Fibroblast of lung (primary cell): Measurements from ENCODE around the gene KLK4. TPM values are rescaled to one million over a fixed set of nuclear protein-coding genes. Genes with fewer than 3 reads are reported as not detected.

Experiments
- DNase-seq, 2 donors: peaks; one replicate each; pipeline versions ENCODE4 v3.0.0 to v3.0.0-alpha.2; 2010; ENCODE audit warnings: low read depth in 2 of 2
- H2AFZ ChIP-seq: 2 replicates; pipeline ENCODE4 v1.5.1; 2012; ENCODE audit warnings: low read length, control low read depth, inconsistent platforms
- H3K27ac ChIP-seq: 2 replicates; pipeline ENCODE4 v1.5.1; 2011; ENCODE audit warnings: low read length, control low read depth; ENCODE audit not compliant: insufficient read depth
- H3K27me3 ChIP-seq: 2 replicates; pipeline ENCODE4 v1.5.1; 2011; ENCODE audit warnings: mild to moderate bottlenecking, low read length; ENCODE audit not compliant: control insufficient read depth, insufficient read depth
- H3K36me3 ChIP-seq: 2 replicates; pipeline ENCODE4 v1.5.1; 2011; ENCODE audit warnings: low read length; ENCODE audit not compliant: control insufficient read depth, insufficient read depth
- H3K4me1 ChIP-seq: 2 replicates; pipeline ENCODE4 v1.5.1; 2011; ENCODE audit warnings: low read length; ENCODE audit not compliant: control insufficient read depth, insufficient read depth; ENCODE audit errors: extremely low read depth
- H3K4me2 ChIP-seq: 2 replicates; pipeline ENCODE4 v1.5.1; 2011; ENCODE audit warnings: low read length, control low read depth; ENCODE audit not compliant: insufficient read depth; ENCODE audit errors: extremely low read depth
- H3K4me3 ChIP-seq, 4 experiments: fragments of 200-600 bp in 1 of 4; sonication (generic) in 1 of 4; replicated peaks in 1 of 4; 2 replicates each; pipeline ENCODE4 v1.5.1; 2011 to 2016; ENCODE audit warnings: low read length in 4 of 4, low read depth in 3 of 4, mild to moderate bottlenecking in 3 of 4, control low read depth in 2 of 4, inconsistent platforms in 1 of 4, mixed read lengths in 1 of 4; ENCODE audit not compliant: insufficient read depth in 1 of 4; ENCODE audit errors: control extremely low read depth in 1 of 4
- H3K79me2 ChIP-seq: 2 replicates; pipeline ENCODE4 v1.5.1; 2012; ENCODE audit warnings: mild to moderate bottlenecking, low read length, inconsistent platforms; ENCODE audit not compliant: control insufficient read depth, insufficient read depth
- H3K9ac ChIP-seq: 2 replicates; pipeline ENCODE4 v1.5.1; 2011; ENCODE audit warnings: mild to moderate bottlenecking, low read length, control low read depth; ENCODE audit not compliant: insufficient read depth
- H3K9me3 ChIP-seq: 2 replicates; pipeline ENCODE4 v1.5.1; 2012; ENCODE audit warnings: low read depth, low read length; ENCODE audit not compliant: control insufficient read depth, insufficient read depth
- H4K20me1 ChIP-seq: 2 replicates; pipeline ENCODE4 v1.5.1; 2011; ENCODE audit warnings: low read length; ENCODE audit not compliant: control insufficient read depth, insufficient read depth; ENCODE audit errors: extremely low read depth
- EZH2 ChIP-seq: IDR thresholded peaks from 2 replicates; pipeline ENCODE4 v1.5.1; 2012; ENCODE audit warnings: low read length, control low read depth, mild to moderate bottlenecking; ENCODE audit errors: missing control alignments
- polyA plus RNA-seq, 2 donors: library from polyadenylated mRNA; depleted of rRNA in 1 of 2; stranded (reverse) in 1 of 2; unstranded in 1 of 2; fragments of >200 nt; gene quantifications; 2 replicates each; pipeline ENCODE4 v1.2.1, GENCODE V29; 2011 to 2012; ENCODE audit warnings: missing spikeins in 1 of 2
- total RNA-seq: library from RNA; depleted of rRNA; stranded (reverse); fragments of >200 nt; gene quantifications from 2 replicates; pipeline ENCODE4 v1.2.1, GENCODE V29; 2014
- TF ChIP-seq, protein P1 (sequence below), 2 donors: IDR thresholded peaks in 1 of 2; conservative IDR thresholded peaks in 1 of 2; 1 replicate in 1 of 2; 2 replicates in 1 of 2; pipeline ENCODE4 v1.5.1; 2011 to 2012; ENCODE audit warnings: low read length in 2 of 2, control low read depth in 1 of 2, inconsistent platforms in 1 of 2, low read depth in 1 of 2, mild to moderate bottlenecking in 1 of 2

KLK4 gene
- total and polyA plus RNA-seq, 2 donors (not counting 1 experiment from before 2014, with no cell fraction given), result not detected

DNA sequence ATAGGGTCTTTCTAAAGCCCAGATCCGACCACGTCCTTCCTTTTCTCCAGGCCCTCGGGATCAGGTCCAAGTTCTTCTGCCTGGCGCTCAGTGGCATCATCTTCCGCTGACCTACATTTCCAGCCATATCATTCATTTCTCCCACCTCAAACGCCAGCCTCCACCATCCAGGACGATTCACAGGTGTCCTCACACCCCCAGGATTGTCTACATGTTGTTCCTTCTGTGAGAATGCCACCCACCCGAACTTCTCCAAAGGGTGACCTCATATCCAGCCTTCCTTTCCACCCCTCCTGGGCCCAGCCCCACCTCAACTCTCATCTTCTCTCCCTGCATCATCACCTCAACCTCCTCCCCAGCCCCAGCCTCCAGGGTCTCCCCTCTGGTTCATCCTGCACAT lies 46.4 kb upstream of the KLK4 start:
- Histone ChIP-seq H3K9me3 (no peaks in the 10 kb centered on the region), H3K27ac (no peak overlapping the region), H3K4me1 (no peaks in the 10 kb centered on the region), H3K4me3 (no peak overlapping the region), H2AFZ (no peak overlapping the region), H3K36me3 (no peaks in the 10 kb centered on the region), H3K79me2 (no peaks in the 10 kb centered on the region), H3K27me3 (no peaks in the 10 kb centered on the region), H3K4me2 (no peak overlapping the region), H3K9ac (no peak overlapping the region), H4K20me1 (no peaks in the 10 kb centered on the region)
- no peak for DNase-seq
- no peak for TF ChIP-seq EZH2
- TF ChIP-seq, protein P1, sequence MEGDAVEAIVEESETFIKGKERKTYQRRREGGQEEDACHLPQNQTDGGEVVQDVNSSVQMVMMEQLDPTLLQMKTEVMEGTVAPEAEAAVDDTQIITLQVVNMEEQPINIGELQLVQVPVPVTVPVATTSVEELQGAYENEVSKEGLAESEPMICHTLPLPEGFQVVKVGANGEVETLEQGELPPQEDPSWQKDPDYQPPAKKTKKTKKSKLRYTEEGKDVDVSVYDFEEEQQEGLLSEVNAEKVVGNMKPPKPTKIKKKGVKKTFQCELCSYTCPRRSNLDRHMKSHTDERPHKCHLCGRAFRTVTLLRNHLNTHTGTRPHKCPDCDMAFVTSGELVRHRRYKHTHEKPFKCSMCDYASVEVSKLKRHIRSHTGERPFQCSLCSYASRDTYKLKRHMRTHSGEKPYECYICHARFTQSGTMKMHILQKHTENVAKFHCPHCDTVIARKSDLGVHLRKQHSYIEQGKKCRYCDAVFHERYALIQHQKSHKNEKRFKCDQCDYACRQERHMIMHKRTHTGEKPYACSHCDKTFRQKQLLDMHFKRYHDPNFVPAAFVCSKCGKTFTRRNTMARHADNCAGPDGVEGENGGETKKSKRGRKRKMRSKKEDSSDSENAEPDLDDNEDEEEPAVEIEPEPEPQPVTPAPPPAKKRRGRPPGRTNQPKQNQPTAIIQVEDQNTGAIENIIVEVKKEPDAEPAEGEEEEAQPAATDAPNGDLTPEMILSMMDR (conservative IDR thresholded peaks at IDR 0.05 in 1 of 2, IDR thresholded peaks at IDR 0.05 in 1 of 2; ENCODE audit: low read depth in 1 of 2, low read length in 2 of 2), result no peak

DNA sequence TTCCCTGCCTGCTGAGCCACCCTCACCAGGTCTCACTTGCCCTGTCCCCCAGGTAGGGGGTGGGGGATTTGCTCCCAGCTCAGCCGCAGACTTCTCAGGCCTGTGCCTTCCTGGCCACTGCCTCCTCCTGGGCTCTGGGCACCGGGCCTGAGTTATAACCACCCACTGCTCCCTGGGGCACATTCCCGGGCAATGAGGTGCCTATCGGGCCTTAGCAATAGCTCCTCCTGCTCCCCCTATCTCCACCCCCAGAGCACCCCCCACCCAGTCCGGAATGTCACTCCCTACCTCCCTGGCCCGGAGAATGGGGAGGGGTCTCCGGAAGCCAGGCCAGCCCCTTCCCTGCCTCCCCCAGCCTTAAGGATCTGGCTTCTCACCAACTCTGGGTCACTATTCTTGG lies 41.7 kb upstream of the KLK4 start, which contains the start of gene KLK5:
TSS of gene KLK5 (minus strand) at position 129 of the 400 bp plus-strand sequence. CDS start 381 bp downstream, outside the sequence.
- Histone ChIP-seq H3K27ac (no peak within 1 kb of the TSS), H3K79me2 (no peaks in the 10 kb centered on the region), H3K9me3 (no peaks in the 10 kb centered on the region), H3K4me1 (no peaks in the 10 kb centered on the region), H3K4me2 (no peak within 1 kb of the TSS), H3K36me3 (no peaks in the 10 kb centered on the region), H3K9ac (no peak within 1 kb of the TSS), H3K27me3 (no peaks in the 10 kb centered on the region), H4K20me1 (no peaks in the 10 kb centered on the region), H3K4me3 (no peak within 1 kb of the TSS), H2AFZ (no peak within 1 kb of the TSS)
- no peak for DNase-seq
- TF ChIP-seq, protein P1 (conservative IDR thresholded peaks at IDR 0.05 in 1 of 2, IDR thresholded peaks at IDR 0.05 in 1 of 2; ENCODE audit: low read depth in 1 of 2, low read length in 2 of 2), result no peak
- TF ChIP-seq EZH2, result no peak

DNA sequence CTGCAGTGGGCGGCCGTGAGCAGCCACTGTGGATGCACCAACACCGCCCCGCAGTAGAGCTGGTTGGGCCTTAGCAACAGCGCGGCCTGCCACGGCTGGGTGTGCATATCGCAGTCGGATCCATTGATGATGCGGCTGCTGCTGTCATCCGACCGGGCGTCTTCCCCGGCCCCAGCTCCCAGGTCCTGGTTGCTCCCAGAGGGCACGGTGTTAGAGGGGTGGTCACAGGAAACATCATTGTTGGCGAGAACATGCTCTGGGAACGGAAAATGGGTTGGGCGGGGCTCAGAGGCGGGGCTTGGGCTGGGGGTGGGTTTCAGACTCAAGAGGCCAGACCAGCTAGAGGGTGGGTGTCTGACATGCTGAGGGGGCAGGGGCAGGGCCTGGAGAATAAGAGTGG lies 38.7 kb upstream of the KLK4 start:
- Histone ChIP-seq H2AFZ (no peak overlapping the region), H3K9me3 (no peaks in the 10 kb centered on the region), H3K36me3 (no peaks in the 10 kb centered on the region), H3K4me3 (no peak overlapping the region), H3K27ac (no peak overlapping the region), H3K79me2 (no peaks in the 10 kb centered on the region), H4K20me1 (no peaks in the 10 kb centered on the region), H3K4me2 (no peak overlapping the region), H3K9ac (no peak overlapping the region), H3K27me3 (no peaks in the 10 kb centered on the region), H3K4me1 (no peaks in the 10 kb centered on the region)
- no peak for DNase-seq
- TF ChIP-seq EZH2, result no peak
- TF ChIP-seq, protein P1 (conservative IDR thresholded peaks at IDR 0.05 in 1 of 2, IDR thresholded peaks at IDR 0.05 in 1 of 2; ENCODE audit: low read depth in 1 of 2, low read length in 2 of 2), result no peak
